ENCODE results near the gene SPINK1.

The SPINK1 gene, protein sequence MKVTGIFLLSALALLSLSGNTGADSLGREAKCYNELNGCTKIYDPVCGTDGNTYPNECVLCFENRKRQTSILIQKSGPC

DNA sequence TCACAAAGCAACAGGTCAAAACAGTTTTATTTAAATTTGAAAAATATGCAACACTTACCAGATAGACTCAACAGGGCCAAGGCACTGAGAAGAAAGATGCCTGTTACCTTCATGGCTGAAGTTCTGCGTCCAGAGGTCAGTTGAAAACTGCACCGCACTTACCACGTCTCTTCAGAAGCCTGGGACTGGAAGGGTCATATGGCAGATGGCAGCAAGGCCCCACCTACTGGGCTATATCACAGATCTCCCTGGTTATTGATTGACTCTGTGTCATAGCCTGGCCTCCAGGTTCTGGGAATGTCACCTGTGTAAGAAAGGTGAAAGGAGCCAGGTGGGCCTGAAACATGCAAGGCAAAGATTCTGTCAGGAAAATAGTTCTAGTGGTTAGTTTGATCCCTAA lies at the start of gene SPINK1:
SPINK1 (minus strand) TSS at position 207 of the 400 bp plus-strand sequence; CDS start at position 113, 94 bp downstream.
- no peak within 1 kb of the TSS for H3K4me3 ChIP-seq (replicated peaks; ENCODE audit: low read depth, low read length)
- DNase-seq (ENCODE audit: extremely low read depth, low read depth), result no peak
- no peak for TF ChIP-seq CTCF (IDR thresholded peaks at IDR 0.05; ENCODE audit: low read depth, low read length, missing control alignments)

DNA sequence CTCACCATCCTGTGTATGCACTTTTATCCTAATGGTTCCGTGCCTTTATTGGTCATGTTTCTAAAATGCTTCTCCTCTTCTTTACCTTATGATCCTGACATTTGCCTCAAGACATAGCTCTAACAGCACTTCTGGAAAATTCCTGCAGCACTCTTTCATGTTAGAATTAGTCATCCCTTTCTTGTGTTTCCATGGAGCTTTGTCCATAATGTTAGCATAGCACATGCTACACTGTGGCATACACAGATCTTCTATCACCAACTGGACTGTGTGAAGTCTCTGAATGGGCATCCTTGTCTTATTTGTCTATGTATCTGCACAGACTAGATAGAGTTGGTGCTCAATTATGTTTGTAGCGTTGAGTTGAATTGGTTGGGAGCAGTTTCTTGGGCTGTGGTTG lies 49.0 kb upstream of the SPINK1 start:
- H3K4me3 ChIP-seq (replicated peaks; ENCODE audit: low read depth, low read length), result no peak overlapping the region
- no peak for DNase-seq (ENCODE audit: extremely low read depth, low read depth)
- no peak for TF ChIP-seq CTCF (IDR thresholded peaks at IDR 0.05; ENCODE audit: low read depth, low read length, missing control alignments)

DNA sequence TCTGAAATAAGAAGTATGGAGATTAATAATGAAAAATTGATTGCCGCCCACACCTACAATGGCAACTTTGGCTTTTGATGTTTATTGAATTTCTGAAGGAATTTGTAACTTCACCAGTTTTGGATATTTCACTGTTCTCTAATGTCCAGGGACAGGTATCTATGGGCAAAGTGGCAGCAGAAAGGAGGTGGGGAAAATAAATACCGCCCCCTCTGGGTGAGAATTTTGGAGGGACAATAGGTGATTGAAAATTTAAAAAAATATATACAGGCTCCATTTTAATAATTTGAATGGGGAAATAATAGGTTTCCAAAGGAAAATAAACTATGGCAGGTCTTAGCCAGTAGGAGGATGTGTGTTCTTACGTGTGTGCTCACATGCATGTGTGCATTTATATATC lies 48.3 kb upstream of the SPINK1 start:
- no peak for TF ChIP-seq CTCF (IDR thresholded peaks at IDR 0.05; ENCODE audit: low read depth, low read length, missing control alignments)
- no peak for DNase-seq (ENCODE audit: extremely low read depth, low read depth)

GRCh38 chr5:147878066-147878759 lies 46.7 kb upstream of the SPINK1 start, which contains the start of gene SCGB3A2:
TSS of gene SCGB3A2 (plus strand) at chr5:147878711. CDS start at chr5:147878804, 93 bp downstream.
- no peak for TF ChIP-seq CTCF (IDR thresholded peaks at IDR 0.05; ENCODE audit: low read depth, low read length, missing control alignments)
- H3K4me3 ChIP-seq (replicated peaks; ENCODE audit: low read depth, low read length), result no peak within 1 kb of the TSS

More for the DNA sequence above, 48.3 kb upstream of the SPINK1 start:
- no peak overlapping the region for H3K4me3 ChIP-seq (replicated peaks; ENCODE audit: low read depth, low read length)

GRCh38 chr5:147876626-147877025 lies 45.2 kb upstream of the SPINK1 start:
- DNase-seq (ENCODE audit: extremely low read depth, low read depth), result no peak
- no peak overlapping the region for H3K4me3 ChIP-seq (replicated peaks; ENCODE audit: low read depth, low read length)
- TF ChIP-seq CTCF (IDR thresholded peaks at IDR 0.05; ENCODE audit: low read depth, low read length, missing control alignments), result no peak

More at GRCh38 chr5:147878066-147878759, 46.7 kb upstream of the SPINK1 start, which contains the start of gene SCGB3A2:
- DNase-seq (ENCODE audit: extremely low read depth, low read depth), result no peak

DNA sequence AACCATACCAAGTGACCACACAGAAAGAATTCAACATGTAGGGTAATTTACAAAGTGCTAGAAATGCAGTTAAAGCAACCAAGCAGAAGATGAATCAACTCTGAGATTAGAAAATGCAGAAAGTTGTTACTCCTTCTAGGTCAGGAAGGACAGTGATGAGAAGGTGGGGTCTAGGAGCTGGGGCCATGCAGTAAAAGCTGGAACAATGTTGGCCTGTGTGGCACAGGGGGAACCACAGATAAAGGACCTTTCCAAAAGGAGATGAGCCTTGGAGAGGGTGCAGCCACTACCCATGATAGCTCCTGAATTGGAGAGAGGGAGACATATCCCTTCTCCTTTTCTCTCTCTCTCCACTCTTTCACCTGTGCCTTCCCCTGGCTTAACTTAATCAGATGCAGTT lies 44.7 kb upstream of the SPINK1 start:
- no peak for TF ChIP-seq CTCF (IDR thresholded peaks at IDR 0.05; ENCODE audit: low read depth, low read length, missing control alignments)
- DNase-seq (ENCODE audit: extremely low read depth, low read depth), result no peak
- H3K4me3 ChIP-seq (replicated peaks; ENCODE audit: low read depth, low read length), result no peak overlapping the region

Data from HFF-Myc (cell line).